ENCODE data around the gene NAP1L4. TPM values are rescaled to one million over a fixed set of nuclear protein-coding genes. Genes with fewer than 3 reads are reported as not detected.

The NAP1L4 gene
- polyA plus RNA-seq, 4 donors = 173 to 202 (median 194) TPM

GRCh38 chr11:3011891-3012885 lies 20.1 kb upstream of the NAP1L4 start:
- DNase-seq (ENCODE audit: low read depth in 4 of 4, low spot score in 3 of 4) = no peak

GRCh38 chr11:3010521-3011275 lies 18.6 kb upstream of the NAP1L4 start:
- no peak for DNase-seq (ENCODE audit: low read depth in 4 of 4, low spot score in 3 of 4)

DNA sequence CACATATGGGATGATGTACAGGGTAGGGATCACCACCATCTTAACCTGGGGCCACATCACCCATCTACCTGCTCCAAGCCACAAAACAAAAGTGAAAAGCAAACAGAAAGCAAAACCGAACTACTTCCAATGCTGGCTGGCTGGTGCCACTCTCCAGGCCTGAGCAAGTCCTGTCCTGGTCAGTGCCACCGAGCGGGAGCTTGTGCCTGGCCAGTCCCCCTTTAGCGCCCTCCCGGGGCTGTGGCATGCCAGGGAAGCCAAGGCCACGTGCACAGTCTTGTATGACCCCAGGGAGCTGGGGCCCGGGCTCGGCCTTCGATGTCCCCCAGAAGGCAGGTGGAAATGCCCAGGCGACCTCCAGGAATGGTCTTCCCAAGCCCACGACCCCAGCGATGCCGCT lies 17.9 kb upstream of the NAP1L4 start:
- no peak for DNase-seq (ENCODE audit: low read depth in 4 of 4, low spot score in 3 of 4)

GRCh38 chr11:3009481-3009880 lies 17.4 kb upstream of the NAP1L4 start:
- no peak for DNase-seq (ENCODE audit: low read depth in 4 of 4, low spot score in 3 of 4)

- no peak for DNase-seq (ENCODE audit: low read depth in 4 of 4, low spot score in 3 of 4)
These were observed 16.7 kb upstream of the NAP1L4 start for GRCh38 chr11:3008746-3009336.

- DNase-seq (ENCODE audit: low read depth in 4 of 4, low spot score in 3 of 4) = no peak
These were observed 15.4 kb upstream of the NAP1L4 start for GRCh38 chr11:3007404-3008010.

- no peak for DNase-seq (ENCODE audit: low read depth in 4 of 4, low spot score in 3 of 4)
These were observed 14.6 kb upstream of the NAP1L4 start for GRCh38 chr11:3006505-3007260.

DNA sequence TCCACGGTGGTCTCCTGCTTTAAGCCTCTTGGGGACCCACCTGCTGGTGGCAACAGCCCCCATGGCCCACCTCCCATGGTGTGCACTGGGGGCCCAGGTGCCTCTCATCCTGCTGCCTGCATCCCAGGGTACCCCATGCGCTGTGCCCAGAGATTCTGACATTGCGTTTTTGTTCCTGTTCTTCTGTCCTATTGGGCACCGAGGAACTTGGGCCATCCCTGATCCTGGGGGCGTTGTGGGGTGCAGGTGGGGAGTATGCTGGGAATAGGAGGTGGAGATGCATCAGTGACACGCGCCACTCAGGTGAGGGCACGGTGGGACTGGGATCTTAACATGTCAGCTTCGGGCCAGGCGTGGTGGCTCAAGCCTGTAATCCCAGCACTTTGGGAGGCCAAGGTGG lies 12.4 kb upstream of the NAP1L4 start:
- no peak for DNase-seq (ENCODE audit: low read depth in 4 of 4, low spot score in 3 of 4)

DNA sequence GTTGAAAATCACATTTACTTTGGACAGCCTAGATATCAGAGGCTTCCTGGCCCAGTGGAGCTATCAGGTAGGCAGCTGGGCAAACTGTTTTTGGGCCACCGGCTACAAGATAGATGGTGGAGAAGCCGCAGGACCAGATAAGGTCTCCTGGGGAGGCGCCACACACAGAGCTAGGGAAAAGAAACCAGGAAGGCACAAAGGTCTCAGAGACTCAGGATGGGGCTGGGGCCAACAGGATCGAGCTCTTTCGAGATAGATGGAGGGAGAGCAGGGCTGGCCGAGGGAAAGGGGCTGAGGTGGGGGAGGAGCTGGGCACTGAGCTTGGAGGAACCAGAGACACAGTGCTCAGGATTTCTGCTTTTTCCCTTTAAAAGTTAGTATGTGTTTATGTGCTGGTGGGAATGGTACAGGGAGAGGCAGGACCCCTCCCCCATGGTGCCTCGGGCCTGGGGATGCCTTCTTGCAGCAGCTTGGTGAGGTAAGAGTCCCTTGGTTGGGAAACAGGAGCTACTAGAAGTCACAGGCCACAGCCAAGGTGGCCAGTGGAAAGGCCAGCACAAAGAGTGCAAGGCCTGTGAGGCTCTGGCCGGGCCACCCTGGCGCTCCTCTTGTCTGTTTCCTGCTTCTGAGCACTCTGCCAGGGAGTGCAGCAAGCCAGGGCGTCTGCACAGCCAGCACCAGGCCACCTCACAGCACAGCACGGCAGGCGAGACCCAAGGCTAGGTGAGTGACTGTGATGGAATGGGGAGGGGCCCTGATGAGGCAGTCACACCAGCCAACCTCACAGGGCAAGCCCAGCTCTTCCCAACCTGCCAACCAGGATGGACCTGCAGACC lies 11.5 kb upstream of the NAP1L4 start:
- no peak for DNase-seq (ENCODE audit: low read depth in 4 of 4, low spot score in 3 of 4)

GRCh38 chr11:3002871-3003270 lies 10.7 kb upstream of the NAP1L4 start:
- DNase-seq (ENCODE audit: low read depth in 4 of 4, low spot score in 3 of 4) = no peak

DNA sequence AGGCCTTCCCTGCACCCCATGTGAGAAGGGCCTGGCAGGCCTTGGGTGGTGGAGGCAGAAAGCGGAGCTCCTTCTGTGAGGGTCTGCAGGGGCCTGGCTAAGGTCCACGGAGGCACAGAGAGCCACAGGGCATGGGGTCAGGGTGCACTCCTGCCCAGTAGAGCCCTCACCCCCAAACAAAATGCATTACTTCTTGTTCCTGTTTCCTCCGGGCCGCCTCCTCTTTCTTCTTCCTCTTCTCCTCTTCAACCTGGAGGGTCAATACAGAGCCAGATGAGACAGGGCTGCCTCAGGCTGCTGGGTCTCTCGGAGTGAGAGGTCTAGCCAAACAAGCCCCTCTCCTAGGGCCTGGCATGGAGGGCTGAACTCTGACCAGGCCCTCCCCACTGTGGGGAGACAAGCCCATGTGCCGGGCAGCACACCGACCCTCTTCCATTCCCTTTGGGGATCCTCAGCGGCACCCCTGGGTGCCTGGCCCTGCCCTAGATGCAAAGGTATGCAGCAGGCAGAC lies 10.3 kb upstream of the NAP1L4 start:
- no peak for DNase-seq (ENCODE audit: low read depth in 4 of 4, low spot score in 3 of 4)

- DNase-seq (ENCODE audit: low read depth in 4 of 4, low spot score in 3 of 4) = no peak
These were observed 9.4 kb upstream of the NAP1L4 start for GRCh38 chr11:3001496-3001895.

DNA sequence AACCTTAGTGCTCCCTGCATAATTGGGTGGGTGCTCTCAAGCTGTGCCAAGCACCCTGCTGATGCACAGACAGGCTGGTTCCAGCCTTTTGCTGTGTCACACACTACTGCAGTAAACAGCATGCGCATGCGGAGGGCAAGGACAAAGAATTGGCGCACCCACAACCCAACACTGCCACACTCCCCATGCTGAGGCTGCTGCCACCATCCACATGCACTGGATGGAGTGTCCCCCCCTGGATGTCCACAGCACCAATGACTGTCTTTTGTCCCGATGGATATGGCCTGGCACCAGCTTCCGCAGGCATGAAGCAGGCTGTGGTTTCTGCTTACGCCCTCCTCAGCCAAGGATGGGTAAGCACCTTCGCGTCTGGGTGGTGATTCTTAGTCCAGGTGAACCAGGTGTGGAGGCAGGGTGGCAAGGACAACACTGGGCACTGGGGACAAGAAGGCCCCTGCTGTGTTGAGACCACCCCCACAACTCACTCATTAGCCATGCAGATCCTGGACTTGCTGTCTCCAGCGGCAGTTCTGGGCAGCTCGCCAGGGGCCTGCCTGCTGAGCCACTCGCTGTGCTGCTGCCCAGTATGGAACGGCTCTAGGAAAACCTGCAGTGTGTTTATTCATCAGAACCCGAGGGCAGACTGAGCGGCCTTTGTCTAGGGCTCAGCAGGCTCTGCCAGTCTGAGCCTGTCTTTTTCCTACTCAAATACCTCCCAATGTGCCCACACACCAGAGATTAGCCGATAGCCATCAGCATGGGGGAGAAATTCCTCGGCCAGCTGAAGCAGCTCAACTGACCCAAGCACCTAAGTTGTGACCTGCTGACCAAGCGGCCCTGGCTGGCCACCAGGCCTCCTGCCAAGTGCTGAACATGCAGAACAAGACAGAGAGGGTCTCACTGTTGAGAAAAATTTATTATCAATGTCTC lies 8.2 kb upstream of the NAP1L4 start:
- peak in 1 of 4 donors; percentile 28 for DNase-seq (ENCODE audit: low read depth in 4 of 4, low spot score in 3 of 4)

DNA sequence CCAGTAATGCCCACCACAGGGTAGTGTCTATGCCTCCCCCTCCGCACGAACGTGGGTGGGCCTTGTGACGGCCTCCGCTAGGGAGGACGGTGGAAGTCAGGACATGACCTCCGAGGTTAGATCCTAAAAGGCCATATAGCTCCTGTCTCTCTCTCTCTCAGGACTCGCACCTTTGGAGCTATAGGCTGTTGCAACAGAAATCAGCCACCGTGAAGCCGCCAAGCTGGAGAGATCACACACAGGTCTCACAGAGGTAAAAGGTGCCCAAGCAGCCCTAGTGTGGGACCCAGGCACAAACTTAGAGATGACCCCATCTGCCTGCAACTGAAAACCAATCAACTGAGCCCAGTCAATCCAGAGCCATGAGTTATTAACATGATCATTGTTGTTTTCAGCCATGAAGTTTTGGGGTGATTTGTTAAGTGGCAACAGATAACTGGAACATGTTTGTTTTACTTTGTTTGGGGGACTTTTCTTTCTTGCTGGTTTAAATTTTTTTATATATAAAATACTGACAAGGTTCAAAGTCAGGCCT lies 7.4 kb upstream of the NAP1L4 start:
- no peak for DNase-seq (ENCODE audit: low read depth in 4 of 4, low spot score in 3 of 4)

DNA sequence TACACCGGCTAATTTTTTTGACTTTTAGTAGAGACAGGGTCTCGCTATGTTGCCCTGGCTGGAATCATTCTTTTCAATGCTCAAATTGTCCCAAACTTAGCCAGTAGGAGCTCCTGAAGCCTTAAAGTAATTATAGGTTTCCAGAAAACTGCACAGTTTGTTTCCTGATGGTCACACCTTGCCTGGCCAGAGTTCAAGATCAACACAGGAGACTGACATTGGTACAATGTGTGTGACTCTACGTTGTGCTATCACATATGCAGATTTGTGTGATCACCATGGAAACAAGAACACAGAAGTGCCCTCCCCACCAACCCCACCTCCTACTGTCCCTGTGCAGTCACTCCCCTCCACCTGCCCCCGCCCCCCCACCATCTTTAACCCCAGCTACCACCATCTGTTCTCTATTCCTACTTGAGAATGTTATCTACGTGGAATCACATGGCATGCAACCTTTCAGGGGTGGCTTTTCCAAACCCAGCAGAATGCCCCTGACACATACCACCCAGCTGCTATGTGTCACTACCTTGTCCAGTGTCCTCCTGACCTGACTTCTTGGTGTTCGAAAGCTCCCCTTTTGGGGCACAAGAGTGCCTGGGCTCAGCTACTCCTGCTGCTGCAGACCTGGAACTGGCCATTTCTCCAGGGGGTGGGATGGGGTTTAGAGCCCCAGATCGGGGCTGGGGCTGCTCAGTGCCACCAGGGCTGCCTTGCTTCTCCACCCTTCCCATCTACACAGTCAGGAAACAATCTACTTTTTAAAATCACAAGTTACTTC lies 6.1 kb upstream of the NAP1L4 start:
- no peak for DNase-seq (ENCODE audit: low read depth in 4 of 4, low spot score in 3 of 4)

DNA sequence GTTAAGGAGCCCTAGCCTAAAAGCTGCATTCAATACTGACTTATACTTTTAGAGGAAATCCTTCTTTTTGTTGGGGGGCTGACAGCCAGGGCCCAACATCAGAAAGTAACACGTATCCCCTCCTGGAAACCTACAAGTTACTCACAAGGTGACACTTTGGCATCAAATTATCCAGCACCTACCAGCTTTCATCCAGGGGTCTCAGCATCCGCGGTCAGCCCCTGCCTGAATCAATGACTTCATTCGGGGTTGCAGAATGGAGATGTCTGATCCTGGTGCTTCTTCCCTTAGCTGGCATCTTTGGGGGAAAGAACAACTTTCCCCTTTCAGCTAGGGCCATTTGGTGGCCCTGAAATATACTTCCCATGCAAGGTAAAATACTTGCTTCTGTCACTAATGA lies 5.3 kb upstream of the NAP1L4 start:
- no peak for DNase-seq (ENCODE audit: low read depth in 4 of 4, low spot score in 3 of 4)

- no peak for DNase-seq (ENCODE audit: low read depth in 4 of 4, low spot score in 3 of 4)
These were observed 4.8 kb upstream of the NAP1L4 start for GRCh38 chr11:2996976-2997375.

All from right renal pelvis (tissue), 4 donors.